GM21786 (cell line): Measurements from ENCODE around the gene GLA.

ENCODE experiments used
- ATAC-seq: cut with Tn5 transposase; IDR thresholded peaks from one replicate; pipeline ENCODE4 v1.9.1; 2021; ENCODE audit not compliant: unreplicated experiment

Gene GLA

GRCh38 chrX:101359966-101360365, 47.8 kb downstream of the GLA start:
- ATAC-seq, result no peak

GRCh38 chrX:101357166-101357795, 50.4 kb downstream of the GLA start:
- ATAC-seq, result no peak

GRCh38 chrX:101349193-101349562, 58.5 kb downstream of the GLA start:
- ATAC-seq, result no peak

DNA sequence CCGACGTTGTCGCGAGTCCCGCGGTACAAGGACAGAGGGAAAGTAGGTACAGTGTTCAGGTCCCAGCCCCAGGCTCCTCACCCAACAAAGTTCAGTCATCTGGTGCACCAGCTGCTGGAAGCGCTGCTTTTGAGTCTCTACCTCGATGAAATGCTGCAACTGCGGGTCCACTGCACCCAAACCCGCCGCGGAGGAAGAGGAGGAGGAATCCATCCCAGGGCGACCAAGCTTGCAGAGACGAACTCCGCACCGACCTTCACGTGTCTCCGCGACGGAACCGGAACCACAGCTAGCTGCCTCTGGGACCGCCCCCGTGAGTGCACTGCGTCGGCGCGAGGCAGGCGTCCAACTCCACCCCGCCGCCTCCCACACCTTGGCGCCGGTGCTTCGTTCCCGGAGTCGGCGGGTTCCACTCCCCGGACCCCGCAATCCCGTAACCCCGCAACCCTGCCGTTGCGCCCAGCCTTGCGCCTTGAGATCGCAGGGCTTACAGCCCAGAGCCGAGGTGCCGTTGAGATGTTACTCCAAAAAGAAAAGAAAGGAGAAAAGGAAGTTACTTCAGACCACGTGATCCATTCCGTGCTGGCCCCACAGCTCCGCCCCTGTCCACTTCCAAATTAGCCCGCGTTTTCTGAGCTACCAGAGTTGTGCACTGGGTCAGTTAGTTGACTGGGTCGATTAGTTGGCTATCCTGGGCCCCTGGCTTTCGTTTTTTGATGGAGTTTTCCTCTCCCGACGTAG, 59.1 kb downstream of the GLA start, which contains the start of gene TIMM8A:
Gene TIMM8A (minus strand): TSS at position 291 of the 741 bp plus-strand sequence. CDS start 78 bp downstream, at position 213.
- peak; percentile 96 for ATAC-seq

DNA sequence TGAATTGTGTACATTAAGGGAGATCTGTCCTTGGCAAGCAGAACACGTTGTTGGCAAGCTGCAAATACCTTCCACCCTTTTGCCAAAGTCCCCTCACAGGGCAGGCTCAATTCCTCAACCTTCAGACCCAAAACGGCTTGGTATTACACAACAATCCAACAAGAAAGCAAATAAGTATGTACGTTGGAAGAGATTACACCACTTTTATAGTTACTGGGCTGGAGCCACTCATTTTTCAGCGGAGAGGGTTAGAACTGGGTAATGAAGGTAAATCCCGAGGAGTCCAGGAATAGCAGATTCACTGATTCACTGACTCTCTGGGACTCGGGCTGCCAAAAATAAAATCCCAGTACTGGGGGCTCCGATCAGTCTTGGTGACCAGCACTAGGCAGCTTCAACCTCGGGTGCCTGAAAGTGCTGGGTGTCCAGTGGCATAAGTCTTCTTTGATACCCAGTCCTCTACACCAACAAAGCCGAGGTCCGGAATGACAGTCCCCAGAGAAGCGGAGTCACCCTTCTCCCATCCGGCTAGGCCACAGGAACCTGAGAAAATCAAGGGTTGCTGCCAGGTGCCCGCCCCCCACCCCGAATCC, 59.8 kb downstream of the GLA start:
- peak; percentile 3 for ATAC-seq
